ENCODE measurements around the gene PBRM1.

The PBRM1 gene

GRCh38 chr3:52503788-52504424, 181.8 kb downstream of the PBRM1 start:
- no peak for DNase-seq

DNA sequence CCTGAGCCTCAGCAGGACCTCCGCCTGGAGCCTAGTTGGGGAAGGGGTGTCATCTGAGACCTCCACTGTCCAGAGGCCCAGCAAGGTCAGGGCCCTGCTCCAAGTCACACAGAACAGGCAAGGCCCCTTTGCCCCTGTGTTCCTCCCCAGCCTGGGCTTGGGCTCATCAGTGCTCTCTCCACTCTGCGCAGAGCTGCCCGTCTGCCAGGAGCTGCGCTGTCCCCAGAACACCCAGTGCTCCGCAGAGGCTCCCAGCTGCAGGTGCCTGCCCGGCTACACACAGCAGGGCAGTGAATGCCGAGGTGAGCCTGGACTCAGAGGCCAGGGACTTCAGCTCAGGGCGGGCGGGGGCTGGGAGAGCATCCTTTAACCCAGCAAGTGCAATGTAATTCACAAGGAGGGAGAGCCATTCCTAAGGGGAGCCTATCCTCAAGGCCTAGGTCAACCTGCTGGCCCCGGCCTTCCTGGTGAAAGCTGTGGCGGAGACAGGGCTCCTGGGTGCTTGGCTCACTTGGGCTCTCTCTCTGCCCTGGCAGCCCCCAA, 182.8 kb downstream of the PBRM1 start:
- no peak for DNase-seq

GRCh38 chr3:52502001-52502400, 183.7 kb downstream of the PBRM1 start:
- no peak for DNase-seq

DNA sequence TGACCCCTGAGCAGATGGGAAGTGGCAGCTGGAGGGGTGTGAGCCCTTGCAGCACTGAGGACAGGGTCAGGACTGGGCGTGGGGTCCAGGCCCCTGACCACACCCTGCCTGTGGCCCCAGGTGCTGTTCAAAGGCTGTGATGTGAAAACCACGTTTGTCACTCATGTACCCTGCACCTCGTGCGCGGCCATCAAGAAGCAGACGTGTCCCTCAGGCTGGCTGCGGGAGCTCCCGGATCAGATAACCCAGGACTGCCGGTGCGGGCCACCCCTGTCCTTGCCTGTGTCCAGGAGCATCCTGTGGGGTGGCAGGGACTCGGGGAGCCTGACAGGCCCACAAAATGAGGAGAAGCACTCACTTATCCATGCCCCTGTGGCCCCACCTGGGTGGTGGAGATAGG, 184.7 kb downstream of the PBRM1 start:
- no peak for DNase-seq

GRCh38 chr3:52498137-52499054, 187.3 kb downstream of the PBRM1 start:
- peak; percentile 18 for DNase-seq

DNA sequence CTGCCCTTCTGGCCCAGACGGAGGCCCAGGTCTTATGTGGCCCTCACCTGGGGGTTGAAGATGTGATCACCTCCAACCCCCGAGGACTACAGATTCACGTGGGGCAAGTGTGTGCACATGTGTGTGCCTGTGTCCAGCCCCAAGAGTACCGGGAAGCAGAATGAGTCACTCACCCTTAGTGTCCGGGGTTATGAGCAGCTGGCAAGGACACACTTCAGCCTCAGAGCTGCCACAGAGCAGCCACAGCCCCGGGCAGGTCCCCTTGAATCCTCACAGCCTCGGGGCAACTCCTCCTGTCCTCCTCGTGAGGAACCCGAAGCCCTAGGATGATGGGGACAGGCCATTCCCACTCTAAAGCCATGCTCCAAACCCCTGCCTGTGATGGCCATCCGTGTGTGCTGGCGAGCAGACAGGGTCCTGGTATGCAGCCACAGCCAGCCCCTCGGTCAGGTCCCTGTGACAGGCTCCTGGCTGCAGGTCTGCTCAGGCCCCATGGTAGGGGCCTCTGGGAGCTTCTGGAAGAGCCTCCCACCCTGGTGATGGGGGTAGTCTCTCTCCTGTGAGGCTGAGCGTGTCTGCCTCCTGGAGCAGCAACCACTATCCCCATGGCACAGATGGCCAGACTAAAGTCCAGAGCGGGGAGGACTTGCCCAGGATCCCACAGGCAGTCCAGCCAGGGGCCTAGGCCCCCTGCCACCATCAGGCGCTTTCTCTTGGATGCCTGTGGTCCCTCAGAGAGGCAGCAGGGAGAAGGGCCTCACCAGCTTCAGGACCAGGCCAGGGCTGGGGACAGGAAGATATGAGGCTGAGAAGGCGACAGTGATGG, 189.7 kb downstream of the PBRM1 start:
- DNase-seq, result no peak
